Osteoblast (primary cell): ENCODE measurements around the gene MVB12A. TPM values are rescaled to one million over a fixed set of nuclear protein-coding genes. Genes with fewer than 3 reads are reported as not detected.

Experiments
- DNase-seq: peaks from one replicate; pipeline ENCODE4 v3.0.0; 2011; ENCODE audit warnings: low spot score, mixed read lengths; ENCODE audit not compliant: insufficient read length; ENCODE audit errors: missing footprints
- H2AFZ ChIP-seq: 2 replicates; pipeline ENCODE4 v1.6.0; 2011; ENCODE audit warnings: mild to moderate bottlenecking, low read length
- H3K27ac ChIP-seq: 2 replicates; pipeline ENCODE4 v1.5.1; 2011; ENCODE audit warnings: mild to moderate bottlenecking, low read depth, low read length, moderate library complexity
- H3K27me3 ChIP-seq: 2 replicates; pipeline ENCODE4 v1.6.0; 2012; ENCODE audit warnings: mild to moderate bottlenecking, control low read depth, inconsistent platforms, low read length, moderate library complexity; ENCODE audit not compliant: insufficient read depth
- H3K36me3 ChIP-seq: 2 replicates; pipeline ENCODE4 v1.5.1; 2011; ENCODE audit warnings: mild to moderate bottlenecking, low read length, control low read depth, moderate library complexity; ENCODE audit not compliant: insufficient read depth
- H3K4me1 ChIP-seq: 2 replicates; pipeline ENCODE4 v1.5.1; 2011; ENCODE audit warnings: mild to moderate bottlenecking, low read length, control low read depth, moderate library complexity; ENCODE audit not compliant: insufficient read depth
- H3K4me2 ChIP-seq: 2 replicates; pipeline ENCODE4 v1.6.0; 2011; ENCODE audit warnings: mild to moderate bottlenecking, low read length; ENCODE audit not compliant: insufficient read depth
- H3K4me3 ChIP-seq: fragments of 200-600 bp; sonication (generic); 3 replicates; pipeline ENCODE4 v1.5.1; 2012; ENCODE audit warnings: mild to moderate bottlenecking, low read length, inconsistent platforms; ENCODE audit not compliant: insufficient read depth
- H3K79me2 ChIP-seq: 2 replicates; pipeline ENCODE4 v1.6.0; 2012; ENCODE audit warnings: mild to moderate bottlenecking, low read length, control low read depth, inconsistent platforms; ENCODE audit not compliant: insufficient read depth
- H3K9me3 ChIP-seq: 2 replicates; pipeline ENCODE4 v1.5.1; 2011; ENCODE audit warnings: low read depth, low read length, control low read depth
- H4K20me1 ChIP-seq: 2 replicates; pipeline ENCODE4 v1.6.0; 2012; ENCODE audit warnings: mild to moderate bottlenecking, low read length, control low read depth; ENCODE audit not compliant: insufficient read depth
- total RNA-seq: library from RNA; depleted of rRNA; stranded (reverse); fragments of >200 nt; gene quantifications from 2 replicates; pipeline ENCODE4 v1.2.3, GENCODE V29; 2012
- TF ChIP-seq, protein P1 (sequence below): IDR thresholded peaks from 2 replicates; pipeline ENCODE4 v1.5.1; 2011; ENCODE audit warnings: mild to moderate bottlenecking, low read depth, low read length, moderate library complexity; ENCODE audit errors: extremely low read depth

The MVB12A gene
- total RNA-seq, 1 donor: 50.7 TPM

DNA sequence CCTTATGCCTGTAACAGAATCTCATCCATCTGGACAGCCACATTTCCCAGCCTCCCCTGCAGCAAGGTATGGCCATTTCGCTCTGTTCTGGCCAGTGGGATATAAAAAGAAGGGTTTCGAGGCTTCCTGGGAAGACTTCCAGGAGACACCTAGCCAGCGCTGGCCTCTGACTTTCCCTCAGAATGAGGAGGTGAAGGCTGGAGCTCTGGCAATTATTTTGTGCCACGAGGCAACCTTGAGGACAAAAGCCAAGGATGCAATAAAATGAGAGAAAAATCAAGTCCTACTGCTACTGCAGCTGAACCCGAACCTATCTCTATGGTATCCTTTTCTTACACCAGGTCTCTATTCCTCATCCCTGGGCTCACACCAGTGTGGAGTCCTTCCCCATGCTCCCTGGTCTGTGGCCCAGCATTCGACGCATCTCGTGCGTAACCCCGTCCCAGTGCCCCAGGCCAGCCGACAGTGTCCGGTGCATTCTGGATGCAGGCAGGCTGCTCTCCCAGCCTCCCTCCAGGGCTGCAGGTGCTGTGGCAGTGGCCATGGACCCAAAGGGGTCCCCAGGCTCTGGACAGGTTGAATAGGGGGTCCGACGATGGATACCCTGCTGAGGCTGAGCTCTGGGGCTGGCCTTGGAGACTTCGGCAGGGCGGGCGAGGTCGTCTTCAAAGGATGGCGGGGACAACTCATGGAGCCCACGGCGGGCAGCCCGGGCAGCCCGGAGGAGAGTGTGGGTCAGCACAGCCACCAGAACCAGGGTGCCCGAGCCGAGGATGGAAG is 16.4 kb downstream of the MVB12A start:
- no peak overlapping the region for H3K4me3 ChIP-seq
- no peak overlapping the region for H3K27ac ChIP-seq
- H3K4me2 ChIP-seq: no peak overlapping the region
- H3K36me3 ChIP-seq: no peaks in the 10 kb centered on the region
- no peaks in the 10 kb centered on the region for H3K79me2 ChIP-seq
- no peaks in the 10 kb centered on the region for H3K9me3 ChIP-seq
- H4K20me1 ChIP-seq: no peaks in the 10 kb centered on the region
- DNase-seq: peak; percentile 52
- H3K4me1 ChIP-seq: no peaks in the 10 kb centered on the region
- TF ChIP-seq, protein P1, sequence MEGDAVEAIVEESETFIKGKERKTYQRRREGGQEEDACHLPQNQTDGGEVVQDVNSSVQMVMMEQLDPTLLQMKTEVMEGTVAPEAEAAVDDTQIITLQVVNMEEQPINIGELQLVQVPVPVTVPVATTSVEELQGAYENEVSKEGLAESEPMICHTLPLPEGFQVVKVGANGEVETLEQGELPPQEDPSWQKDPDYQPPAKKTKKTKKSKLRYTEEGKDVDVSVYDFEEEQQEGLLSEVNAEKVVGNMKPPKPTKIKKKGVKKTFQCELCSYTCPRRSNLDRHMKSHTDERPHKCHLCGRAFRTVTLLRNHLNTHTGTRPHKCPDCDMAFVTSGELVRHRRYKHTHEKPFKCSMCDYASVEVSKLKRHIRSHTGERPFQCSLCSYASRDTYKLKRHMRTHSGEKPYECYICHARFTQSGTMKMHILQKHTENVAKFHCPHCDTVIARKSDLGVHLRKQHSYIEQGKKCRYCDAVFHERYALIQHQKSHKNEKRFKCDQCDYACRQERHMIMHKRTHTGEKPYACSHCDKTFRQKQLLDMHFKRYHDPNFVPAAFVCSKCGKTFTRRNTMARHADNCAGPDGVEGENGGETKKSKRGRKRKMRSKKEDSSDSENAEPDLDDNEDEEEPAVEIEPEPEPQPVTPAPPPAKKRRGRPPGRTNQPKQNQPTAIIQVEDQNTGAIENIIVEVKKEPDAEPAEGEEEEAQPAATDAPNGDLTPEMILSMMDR: no peak
- H2AFZ ChIP-seq: no peak overlapping the region
- H3K27me3 ChIP-seq: no peaks in the 10 kb centered on the region

GRCh38 chr19:17436874-17437267 is 17.0 kb downstream of the MVB12A start:
- TF ChIP-seq, protein P1: no peak
- Histone ChIP-seq H3K36me3 (no peaks in the 10 kb centered on the region), H3K79me2 (no peaks in the 10 kb centered on the region), H4K20me1 (no peaks in the 10 kb centered on the region), H3K27me3 (no peaks in the 10 kb centered on the region), H3K27ac (no peak overlapping the region), H3K9me3 (no peaks in the 10 kb centered on the region), H3K4me2 (no peak overlapping the region), H2AFZ (no peak overlapping the region), H3K4me1 (no peaks in the 10 kb centered on the region), H3K4me3 (no peak overlapping the region)
- peak; percentile 36 for DNase-seq

- Histone ChIP-seq H3K4me2 (no peak overlapping the region), H3K27me3 (no peaks in the 10 kb centered on the region)
Observed at GRCh38 chr19:17441241-17442021, 21.6 kb downstream of the MVB12A start.

More at GRCh38 chr19:17441241-17442021, 21.6 kb downstream of the MVB12A start:
- H3K9me3 ChIP-seq: no peaks in the 10 kb centered on the region
- no peaks in the 10 kb centered on the region for H3K36me3 ChIP-seq
- no peaks in the 10 kb centered on the region for H4K20me1 ChIP-seq
- peak; percentile 89 for DNase-seq
- no peak overlapping the region for H2AFZ ChIP-seq
- TF ChIP-seq, protein P1: peak; percentile 50
- H3K4me1 ChIP-seq: no peaks in the 10 kb centered on the region
- H3K27ac ChIP-seq: no peak overlapping the region
- H3K4me3 ChIP-seq: no peak overlapping the region
- H3K79me2 ChIP-seq: no peaks in the 10 kb centered on the region
